ENCODE results near the gene WDFY4. TPM values are rescaled to one million over a fixed set of nuclear protein-coding genes. Genes with fewer than 3 reads are reported as not detected.

Gene WDFY4
- total and polyA plus RNA-seq, 7 experiments from 2014 or later: 0.12 to 39.3 (median 1.5) TPM

GRCh38 chr10:48705401-48705938, 20.8 kb downstream of the WDFY4 start:
- ATAC-seq (no peak), DNase-seq (no peak)
- no peaks in the 10 kb centered on the region for H3K4me1 ChIP-seq (ENCODE audit: control insufficient read depth in 2 of 2, insufficient read depth in 2 of 2, low read length in 2 of 2)
- peaks cover 0 to 6% (median 0%) of the 10 kb centered on the region in 7 donors for H3K4me1 Mint-ChIP-seq
- H3K36me3 Mint-ChIP-seq: no peaks in the 10 kb centered on the region
- H3K36me3 ChIP-seq (ENCODE audit: control insufficient read depth in 2 of 3, insufficient read depth in 3 of 3, low read length in 3 of 3): no peaks in the 10 kb centered on the region
- no peak overlapping the region for H3K4me3 Mint-ChIP-seq
- CTCF ChIA-PET: no interaction called here
- H3K9me3 Mint-ChIP-seq: no peaks in the 10 kb centered on the region
- H3K4me3 ChIP-seq (ENCODE audit: low read length): no peak overlapping the region
- POLR2A ChIA-PET: interaction anchor here (0.6 kb wide), 1 partner anchor 97 kb away, joined by 4 read pairs; no protein-coding TSS in a partner anchor
- H3K27ac ChIP-seq (ENCODE audit: low read depth, low read length): no peak overlapping the region
- intact Hi-C loops (cut with micrococcal nuclease): no loop called here
- H3K9me3 ChIP-seq (ENCODE audit: control insufficient read depth in 2 of 3, low read length in 3 of 3): no peaks in the 10 kb centered on the region
- H3K27me3 ChIP-seq (ENCODE audit: control insufficient read depth in 2 of 2, insufficient read depth in 2 of 2, low read length in 2 of 2): no peaks in the 10 kb centered on the region
- H3K27ac Mint-ChIP-seq: no peak overlapping the region
- H3K27me3 Mint-ChIP-seq: peaks cover 0 to 24% (median 15%) of the 10 kb centered on the region in 5 donors

GRCh38 chr10:48707472-48707871, 22.8 kb downstream of the WDFY4 start:
- no peaks in the 10 kb centered on the region for H3K9me3 Mint-ChIP-seq
- H3K27me3 ChIP-seq (ENCODE audit: control insufficient read depth in 2 of 2, insufficient read depth in 2 of 2, low read length in 2 of 2): no peaks in the 10 kb centered on the region
- no peak overlapping the region for H3K27ac Mint-ChIP-seq
- CTCF ChIA-PET: no interaction called here
- intact Hi-C loops (cut with micrococcal nuclease): no loop called here
- peaks cover 0 to 4% (median 0%) of the 10 kb centered on the region in 7 donors for H3K4me1 Mint-ChIP-seq
- H3K4me3 Mint-ChIP-seq: no peak overlapping the region
- H3K27me3 Mint-ChIP-seq: peaks cover 0 to 23% (median 12%) of the 10 kb centered on the region in 5 donors
- no peaks in the 10 kb centered on the region for H3K36me3 ChIP-seq (ENCODE audit: control insufficient read depth in 2 of 3, insufficient read depth in 3 of 3, low read length in 3 of 3)
- POLR2A ChIA-PET: no interaction called here
- no peak for DNase-seq
- no peaks in the 10 kb centered on the region for H3K9me3 ChIP-seq (ENCODE audit: control insufficient read depth in 2 of 3, low read length in 3 of 3)
- H3K4me3 ChIP-seq (ENCODE audit: low read length): no peak overlapping the region
- ATAC-seq: no peak
- H3K27ac ChIP-seq (ENCODE audit: low read depth, low read length): no peak overlapping the region
- H3K36me3 Mint-ChIP-seq: no peaks in the 10 kb centered on the region
- no peaks in the 10 kb centered on the region for H3K4me1 ChIP-seq (ENCODE audit: control insufficient read depth in 2 of 2, insufficient read depth in 2 of 2, low read length in 2 of 2)

- Mint-ChIP-seq H3K27ac (no peak overlapping the region), H3K36me3 (no peaks in the 10 kb centered on the region), H3K27me3 (peaks cover 0 to 23% (median 14%) of the 10 kb centered on the region in 5 donors), H3K4me3 (no peak overlapping the region), H3K9me3 (no peaks in the 10 kb centered on the region), H3K4me1 (peaks cover 0 to 4% (median 0%) of the 10 kb centered on the region in 7 donors)
- intact Hi-C loops (cut with micrococcal nuclease): no loop called here
- H3K9me3 ChIP-seq (ENCODE audit: control insufficient read depth in 2 of 3, low read length in 3 of 3): no peaks in the 10 kb centered on the region
- H3K4me3 ChIP-seq (ENCODE audit: low read length): no peak overlapping the region
- no peak for ATAC-seq
- no peaks in the 10 kb centered on the region for H3K27me3 ChIP-seq (ENCODE audit: control insufficient read depth in 2 of 2, insufficient read depth in 2 of 2, low read length in 2 of 2)
- no peaks in the 10 kb centered on the region for H3K4me1 ChIP-seq (ENCODE audit: control insufficient read depth in 2 of 2, insufficient read depth in 2 of 2, low read length in 2 of 2)
- no peak for DNase-seq
- no peaks in the 10 kb centered on the region for H3K36me3 ChIP-seq (ENCODE audit: control insufficient read depth in 2 of 3, insufficient read depth in 3 of 3, low read length in 3 of 3)
- no peak overlapping the region for H3K27ac ChIP-seq (ENCODE audit: low read depth, low read length)
- CTCF ChIA-PET: no interaction called here
- POLR2A ChIA-PET: no interaction called here
Measured at GRCh38 chr10:48708144-48708543, 23.5 kb downstream of the WDFY4 start.

GRCh38 chr10:48710647-48711275, 26.1 kb downstream of the WDFY4 start:
- CTCF ChIA-PET: no interaction called here
- no peak for DNase-seq
- Mint-ChIP-seq H3K27me3 (peaks cover 0 to 18% (median 16%) of the 10 kb centered on the region in 5 donors), H3K9me3 (peaks cover 0 to 15% (median 9%) of the 10 kb centered on the region in 11 donors), H3K36me3 (peaks cover 0 to 8% (median 0%) of the 10 kb centered on the region in 5 donors), H3K4me3 (no peak overlapping the region), H3K27ac (no peak overlapping the region), H3K4me1 (peaks cover 0 to 7% (median 0%) of the 10 kb centered on the region in 7 donors)
- Histone ChIP-seq H3K4me1 (ENCODE audit: control insufficient read depth in 2 of 2, insufficient read depth in 2 of 2, low read length in 2 of 2) (no peaks in the 10 kb centered on the region), H3K27ac (ENCODE audit: low read depth, low read length) (no peak overlapping the region), H3K36me3 (ENCODE audit: control insufficient read depth in 2 of 3, insufficient read depth in 3 of 3, low read length in 3 of 3) (no peaks in the 10 kb centered on the region), H3K27me3 (ENCODE audit: control insufficient read depth in 2 of 2, insufficient read depth in 2 of 2, low read length in 2 of 2) (no peaks in the 10 kb centered on the region), H3K4me3 (ENCODE audit: low read length) (no peak overlapping the region), H3K9me3 (ENCODE audit: control insufficient read depth in 2 of 3, low read length in 3 of 3) (no peaks in the 10 kb centered on the region)
- POLR2A ChIA-PET: no interaction called here
- intact Hi-C loops (cut with micrococcal nuclease): no loop called here
- no peak for ATAC-seq

GRCh38 chr10:48711830-48712229, 27.2 kb downstream of the WDFY4 start:
- Histone ChIP-seq H3K27ac (ENCODE audit: low read depth, low read length) (no peak overlapping the region), H3K27me3 (ENCODE audit: control insufficient read depth in 2 of 2, insufficient read depth in 2 of 2, low read length in 2 of 2) (no peaks in the 10 kb centered on the region), H3K36me3 (ENCODE audit: control insufficient read depth in 2 of 3, insufficient read depth in 3 of 3, low read length in 3 of 3) (no peaks in the 10 kb centered on the region), H3K4me3 (ENCODE audit: low read length) (no peak overlapping the region), H3K9me3 (ENCODE audit: control insufficient read depth in 2 of 3, low read length in 3 of 3) (no peaks in the 10 kb centered on the region), H3K4me1 (ENCODE audit: control insufficient read depth in 2 of 2, insufficient read depth in 2 of 2, low read length in 2 of 2) (no peaks in the 10 kb centered on the region)
- DNase-seq (no peak), ATAC-seq (no peak)
- Mint-ChIP-seq H3K27me3 (peaks cover 0 to 13% (median 11%) of the 10 kb centered on the region in 5 donors), H3K9me3 (peaks cover 0 to 15% (median 9%) of the 10 kb centered on the region in 11 donors), H3K36me3 (peaks cover 0 to 8% (median 0%) of the 10 kb centered on the region in 5 donors), H3K27ac (no peak overlapping the region), H3K4me3 (no peak overlapping the region), H3K4me1 (peaks cover 0 to 7% (median 0%) of the 10 kb centered on the region in 7 donors)
- POLR2A ChIA-PET: no interaction called here
- intact Hi-C loops (cut with micrococcal nuclease): no loop called here
- CTCF ChIA-PET: no interaction called here

- ChIA-PET CTCF (no interaction called here), POLR2A (no interaction called here)
- Mint-ChIP-seq H3K9me3 (peaks cover 0 to 15% (median 9%) of the 10 kb centered on the region in 11 donors), H3K4me1 (peaks cover 0 to 3% (median 0%) of the 10 kb centered on the region in 7 donors), H3K27me3 (peaks cover 0 to 5% (median 4%) of the 10 kb centered on the region in 5 donors), H3K27ac (no peak overlapping the region), H3K36me3 (peaks cover 0 to 8% (median 0%) of the 10 kb centered on the region in 5 donors), H3K4me3 (no peak overlapping the region)
- Histone ChIP-seq H3K4me1 (ENCODE audit: control insufficient read depth in 2 of 2, insufficient read depth in 2 of 2, low read length in 2 of 2) (no peaks in the 10 kb centered on the region), H3K4me3 (ENCODE audit: low read length) (no peak overlapping the region), H3K27ac (ENCODE audit: low read depth, low read length) (no peak overlapping the region), H3K9me3 (ENCODE audit: control insufficient read depth in 2 of 3, low read length in 3 of 3) (no peaks in the 10 kb centered on the region), H3K36me3 (ENCODE audit: control insufficient read depth in 2 of 3, insufficient read depth in 3 of 3, low read length in 3 of 3) (no peaks in the 10 kb centered on the region), H3K27me3 (ENCODE audit: control insufficient read depth in 2 of 2, insufficient read depth in 2 of 2, low read length in 2 of 2) (no peaks in the 10 kb centered on the region)
- no peak for DNase-seq
- peak; percentile 37 for ATAC-seq
- intact Hi-C loops (cut with micrococcal nuclease): no loop called here
Measured at GRCh38 chr10:48714088-48714487, 29.4 kb downstream of the WDFY4 start.

GRCh38 chr10:48716416-48716815, 31.7 kb downstream of the WDFY4 start:
- CTCF ChIA-PET: no interaction called here
- H3K36me3 Mint-ChIP-seq: peaks cover 0 to 8% (median 0%) of the 10 kb centered on the region in 5 donors
- H3K4me1 Mint-ChIP-seq: peaks cover 0 to 3% (median 0%) of the 10 kb centered on the region in 7 donors
- H3K27me3 Mint-ChIP-seq: peaks cover 0 to 4% (median under 1%) of the 10 kb centered on the region in 5 donors
- H3K4me3 ChIP-seq (ENCODE audit: low read length): no peak overlapping the region
- peaks cover 0 to 15% (median 9%) of the 10 kb centered on the region in 11 donors for H3K9me3 Mint-ChIP-seq
- no peaks in the 10 kb centered on the region for H3K27me3 ChIP-seq (ENCODE audit: control insufficient read depth in 2 of 2, insufficient read depth in 2 of 2, low read length in 2 of 2)
- no peaks in the 10 kb centered on the region for H3K36me3 ChIP-seq (ENCODE audit: control insufficient read depth in 2 of 3, insufficient read depth in 3 of 3, low read length in 3 of 3)
- DNase-seq: no peak
- POLR2A ChIA-PET: no interaction called here
- intact Hi-C loops (cut with micrococcal nuclease): no loop called here
- H3K4me3 Mint-ChIP-seq: no peak overlapping the region
- H3K4me1 ChIP-seq (ENCODE audit: control insufficient read depth in 2 of 2, insufficient read depth in 2 of 2, low read length in 2 of 2): no peaks in the 10 kb centered on the region
- ATAC-seq: no peak
- H3K9me3 ChIP-seq (ENCODE audit: control insufficient read depth in 2 of 3, low read length in 3 of 3): no peaks in the 10 kb centered on the region
- H3K27ac ChIP-seq (ENCODE audit: low read depth, low read length): no peak overlapping the region
- no peak overlapping the region for H3K27ac Mint-ChIP-seq
